HG03342 (cell line): Measurements from ENCODE around the gene RDH12.

Source experiments
- ATAC-seq: cut with Tn5 transposase; IDR thresholded peaks from one replicate; pipeline ENCODE4 v1.9.1; 2021; ENCODE audit warnings: mild to moderate bottlenecking, moderate library complexity; ENCODE audit not compliant: unreplicated experiment

Gene RDH12

DNA sequence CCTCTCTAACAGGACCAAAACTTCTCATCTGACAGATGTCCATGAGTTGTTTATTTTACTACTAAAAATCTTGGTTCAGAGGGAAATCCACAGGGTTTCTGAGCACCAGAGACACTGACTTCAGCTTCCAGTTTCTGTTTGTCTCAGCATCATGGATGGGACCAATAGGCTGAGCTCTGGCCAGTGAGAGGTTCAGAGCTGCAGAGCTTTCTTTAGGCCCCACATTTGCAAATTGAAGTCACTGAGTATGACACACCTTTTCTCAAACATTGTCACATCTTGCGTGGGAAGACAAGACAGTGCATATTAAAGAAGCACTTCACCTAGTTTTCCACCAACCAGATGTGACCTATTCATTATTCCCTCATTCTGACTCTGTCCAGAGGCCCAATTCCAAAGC is 45.2 kb downstream of the RDH12 start:
- ATAC-seq, result peak; percentile 71

DNA sequence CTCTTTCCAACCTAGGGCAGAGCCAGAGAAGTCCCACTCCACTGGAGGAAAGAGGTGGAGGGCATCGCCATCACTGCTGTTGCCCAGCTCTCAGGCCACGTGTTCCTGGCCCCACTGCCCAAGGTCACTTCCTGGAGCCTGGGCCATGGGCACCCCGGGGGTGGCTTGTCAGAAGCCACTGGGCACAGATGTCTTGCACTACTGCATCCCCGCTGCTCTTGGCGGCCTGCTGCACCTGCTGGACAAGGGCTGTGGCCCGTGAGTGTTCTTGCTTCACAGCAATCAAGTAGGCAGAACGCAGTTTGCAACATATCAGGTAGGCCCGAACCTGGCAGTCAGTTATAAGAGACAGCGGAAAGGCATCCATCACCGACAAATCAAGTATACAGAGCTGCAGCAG is 46.6 kb downstream of the RDH12 start:
- no peak for ATAC-seq

DNA sequence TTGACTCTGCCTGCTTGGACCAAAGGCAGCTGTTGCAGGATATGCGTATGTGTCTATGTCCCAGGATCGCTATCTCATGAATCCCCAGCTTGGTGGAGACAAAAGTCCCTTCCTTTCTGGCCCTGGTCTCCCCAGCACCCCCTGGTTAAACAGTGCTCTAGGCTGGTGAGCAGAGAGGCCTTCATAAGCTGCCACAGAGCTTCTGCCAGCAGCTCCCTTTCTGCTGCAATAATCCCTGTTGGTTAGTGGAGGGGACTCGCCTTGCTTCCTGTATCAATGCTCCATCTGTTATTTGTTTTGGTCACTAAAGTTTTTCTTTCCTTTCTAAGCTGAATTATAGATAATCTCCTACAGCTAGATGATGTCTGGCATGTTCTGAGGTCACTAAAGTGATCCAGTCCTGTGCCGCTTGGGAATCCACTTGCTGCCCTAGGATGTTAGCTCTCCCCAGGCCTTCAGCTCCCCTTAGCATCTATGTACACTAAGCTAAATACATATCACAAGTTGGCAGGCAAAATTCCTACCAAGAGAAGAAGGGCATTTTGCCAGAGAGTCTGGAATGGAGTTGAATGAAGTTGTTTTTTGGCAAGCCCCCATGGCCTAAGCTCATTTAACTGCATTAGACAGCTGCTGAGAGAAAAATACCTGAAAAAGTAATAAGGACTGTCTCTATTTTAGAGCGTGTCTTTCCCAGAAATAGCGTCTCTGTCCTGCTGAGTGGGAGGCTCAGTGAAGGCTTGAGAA is 47.8 kb downstream of the RDH12 start:
- ATAC-seq, result no peak

DNA sequence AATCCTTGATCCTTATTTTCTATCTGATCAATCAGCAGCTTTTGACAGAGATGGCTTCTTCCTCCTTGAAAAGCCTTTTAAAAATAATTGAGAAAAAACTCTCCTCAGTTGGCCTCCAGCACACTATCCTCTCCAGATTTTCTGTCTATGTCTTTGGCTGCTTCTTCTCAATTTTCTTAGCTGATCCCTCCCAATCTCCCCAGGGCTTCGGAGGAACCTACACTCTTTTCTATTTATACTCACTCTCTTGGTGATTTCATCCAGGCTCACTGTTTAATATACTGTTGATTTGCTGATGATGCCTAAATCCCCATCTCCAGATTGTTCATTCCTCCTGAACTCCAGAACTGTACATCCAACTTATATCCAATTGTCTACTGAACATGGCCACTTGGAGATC is 54.8 kb downstream of the RDH12 start:
- no peak for ATAC-seq

DNA sequence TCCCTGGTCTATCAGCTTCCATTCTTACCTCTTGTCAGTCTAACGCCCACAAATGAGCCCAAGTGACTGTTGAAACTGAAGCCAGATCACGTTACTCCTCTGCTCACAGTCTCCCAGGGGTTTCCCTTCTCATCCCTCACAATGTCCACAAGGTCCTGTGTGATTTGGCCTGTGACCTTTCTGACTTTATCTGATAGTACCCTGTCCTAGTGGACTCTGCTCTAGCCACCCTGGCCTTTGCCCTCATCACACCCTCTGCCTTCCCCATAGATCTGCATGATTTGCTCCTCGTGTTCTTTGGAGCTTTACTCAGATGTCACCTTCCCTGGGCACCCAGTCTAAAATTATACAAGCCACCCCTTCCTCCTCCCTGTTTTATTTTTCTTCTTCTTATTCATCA is 55.5 kb downstream of the RDH12 start:
- no peak for ATAC-seq

DNA sequence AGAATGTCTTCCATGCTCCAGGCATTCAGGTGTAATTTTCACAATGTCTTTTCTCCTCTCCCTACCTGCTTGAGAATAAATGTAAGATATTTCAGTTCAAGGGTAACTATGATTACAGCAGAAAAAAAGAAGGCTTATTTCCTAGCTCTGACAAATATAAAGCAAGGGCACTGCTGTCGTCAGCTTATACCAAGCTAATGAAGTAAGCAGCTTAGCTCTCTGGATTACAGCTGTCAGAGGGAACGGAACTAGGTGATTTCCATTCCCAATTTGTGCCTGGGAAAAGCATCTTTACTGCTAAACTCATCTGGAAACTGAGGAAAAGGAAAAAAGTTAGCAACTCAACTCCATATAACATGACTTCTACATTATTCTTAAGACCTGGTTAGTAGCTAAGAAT is 58.2 kb downstream of the RDH12 start:
- no peak for ATAC-seq

DNA sequence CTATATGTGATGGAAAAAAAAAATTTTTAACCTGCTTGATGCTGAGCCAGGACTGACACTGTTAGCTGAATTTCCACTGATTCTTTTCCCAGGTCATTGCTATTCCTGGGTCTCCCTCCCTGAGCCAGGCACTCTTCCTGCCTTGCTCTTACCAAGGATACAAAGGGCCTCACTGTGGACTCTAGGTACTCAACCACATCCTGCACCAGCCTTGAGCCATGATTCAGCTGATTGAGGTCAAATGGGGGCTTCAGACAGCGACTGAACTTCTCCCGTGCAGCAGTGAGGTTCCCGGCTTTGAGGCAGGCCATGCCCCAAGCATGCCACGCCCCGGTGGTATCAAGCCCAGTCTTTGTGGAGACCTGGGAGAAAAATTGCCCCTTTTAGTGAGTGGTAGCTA is 60.4 kb downstream of the RDH12 start:
- ATAC-seq, result no peak

DNA sequence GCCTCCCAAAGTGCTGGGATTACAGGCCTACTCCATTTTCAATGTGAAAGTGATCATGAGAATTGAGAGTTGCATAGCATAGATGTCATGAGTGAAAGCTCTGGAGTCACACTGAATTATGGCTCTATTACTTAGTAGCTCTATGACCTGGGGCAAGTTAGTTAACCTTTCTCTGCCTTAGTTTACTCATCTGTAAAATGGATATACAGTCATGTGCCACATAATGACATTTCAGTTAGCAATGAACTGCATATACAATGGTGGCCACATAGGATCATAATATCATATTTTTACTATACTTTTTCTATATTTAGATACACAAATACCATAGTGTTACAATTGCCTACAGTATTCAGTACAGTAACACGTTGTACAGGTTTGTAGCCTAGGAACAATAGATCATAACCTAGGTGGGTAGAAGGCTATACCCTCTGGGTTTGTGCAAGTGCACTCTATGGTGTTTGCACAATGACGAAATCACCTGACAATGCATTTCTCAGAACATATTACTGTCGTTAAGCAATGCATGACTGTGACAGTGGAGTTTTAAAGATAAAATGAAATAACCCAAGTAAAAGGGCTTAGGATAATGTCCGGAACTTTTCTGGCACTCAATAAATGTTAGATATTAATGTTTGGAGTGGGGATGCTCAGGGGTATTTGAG is 61.6 kb downstream of the RDH12 start:
- no peak for ATAC-seq

DNA sequence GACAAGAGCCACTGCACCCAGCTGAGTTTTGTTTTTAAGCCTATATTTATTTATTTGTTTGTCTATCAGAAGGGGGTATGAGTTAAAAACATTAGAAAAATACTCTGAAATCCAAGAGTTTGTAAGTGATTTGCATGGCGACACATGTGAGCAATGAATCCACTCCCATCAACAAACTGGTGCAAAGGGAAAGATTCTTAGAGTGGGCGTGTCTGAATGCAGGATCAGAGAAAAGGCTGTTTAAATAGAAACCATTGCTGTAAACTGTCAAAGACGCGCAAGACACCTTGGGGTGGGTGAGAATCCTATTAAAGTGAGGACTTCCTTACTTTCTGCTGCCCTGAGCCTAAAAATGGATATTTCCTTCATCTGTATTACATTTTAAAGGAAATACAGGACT is 62.8 kb downstream of the RDH12 start:
- ATAC-seq, result no peak

DNA sequence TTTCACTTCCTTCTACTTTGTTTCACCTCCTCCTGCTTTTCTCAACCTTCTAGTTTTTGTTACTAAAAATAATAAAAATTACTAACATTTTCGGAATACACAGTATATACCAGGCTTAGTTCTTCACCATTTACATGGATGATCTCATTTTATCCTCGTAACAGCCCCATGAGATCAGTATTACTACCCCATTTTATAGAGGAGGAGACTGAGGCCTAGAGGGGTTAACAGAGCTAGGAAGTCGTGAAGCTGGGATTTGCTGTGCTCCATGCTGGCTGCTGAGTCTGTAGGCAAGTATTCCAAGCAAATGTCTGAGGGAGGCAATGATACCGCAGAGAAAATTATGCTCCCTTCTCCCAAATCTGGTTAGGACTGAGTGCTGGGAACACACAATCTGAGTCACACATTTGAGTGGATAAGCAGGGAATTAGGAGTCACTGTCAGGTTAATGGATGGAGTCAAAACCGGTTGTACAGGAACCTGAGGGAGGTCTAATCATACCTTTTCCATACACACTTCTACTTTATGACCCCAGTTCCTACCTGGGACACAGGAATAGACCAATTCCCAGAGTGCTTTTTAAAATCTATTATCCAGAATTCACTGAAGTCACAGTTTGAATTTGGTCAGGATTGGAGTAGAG is 63.6 kb downstream of the RDH12 start:
- no peak for ATAC-seq

DNA sequence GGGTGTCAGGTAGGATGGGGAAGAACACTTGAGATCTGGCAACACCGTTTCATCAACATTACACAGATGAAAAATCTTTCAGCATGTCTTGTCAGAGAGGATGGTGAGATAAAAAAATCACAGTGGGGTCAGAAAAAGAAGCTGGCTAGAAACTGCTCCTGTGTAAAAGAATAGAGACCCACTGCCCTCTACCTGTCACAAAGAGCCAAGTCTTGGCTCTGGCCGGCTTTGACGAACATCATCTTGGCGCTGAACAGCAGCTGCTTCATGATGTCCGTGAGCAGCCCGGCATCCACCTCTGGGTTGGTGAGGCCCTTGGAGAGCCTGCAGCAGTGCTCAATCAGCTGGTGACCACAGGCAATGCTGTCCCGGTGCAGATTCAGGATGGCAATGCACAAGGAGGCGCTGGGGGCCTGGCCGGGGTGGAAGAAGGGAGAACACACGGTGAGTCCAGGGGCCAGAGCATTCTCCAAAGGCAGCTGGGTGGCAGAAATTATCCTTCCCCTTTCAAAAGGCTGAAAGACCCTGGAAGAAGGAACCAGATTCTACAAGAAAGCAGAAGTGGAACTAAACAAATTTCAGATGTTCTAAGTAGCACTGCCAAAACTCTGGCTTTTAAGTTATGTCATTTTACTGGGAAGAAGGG is 64.5 kb downstream of the RDH12 start:
- no peak for ATAC-seq

DNA sequence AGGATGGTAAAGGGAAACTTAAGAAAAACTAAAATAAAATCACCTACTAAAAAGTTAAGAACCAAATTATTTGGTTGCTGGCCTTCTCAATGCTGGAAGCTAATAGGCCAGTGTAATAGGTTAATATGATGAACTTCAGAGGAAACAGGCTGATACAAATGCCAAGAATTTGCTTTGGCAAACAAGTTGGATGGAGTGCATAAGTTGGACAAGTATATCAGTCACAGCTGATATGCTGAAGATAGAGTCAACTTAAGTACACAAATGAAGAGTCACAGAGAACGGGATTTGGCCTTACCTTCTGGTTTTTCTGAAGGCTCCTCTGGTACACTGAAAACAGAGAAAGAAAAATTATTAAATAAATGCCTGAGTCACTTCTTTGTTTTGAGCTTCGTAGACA is 66.5 kb downstream of the RDH12 start:
- ATAC-seq, result no peak

DNA sequence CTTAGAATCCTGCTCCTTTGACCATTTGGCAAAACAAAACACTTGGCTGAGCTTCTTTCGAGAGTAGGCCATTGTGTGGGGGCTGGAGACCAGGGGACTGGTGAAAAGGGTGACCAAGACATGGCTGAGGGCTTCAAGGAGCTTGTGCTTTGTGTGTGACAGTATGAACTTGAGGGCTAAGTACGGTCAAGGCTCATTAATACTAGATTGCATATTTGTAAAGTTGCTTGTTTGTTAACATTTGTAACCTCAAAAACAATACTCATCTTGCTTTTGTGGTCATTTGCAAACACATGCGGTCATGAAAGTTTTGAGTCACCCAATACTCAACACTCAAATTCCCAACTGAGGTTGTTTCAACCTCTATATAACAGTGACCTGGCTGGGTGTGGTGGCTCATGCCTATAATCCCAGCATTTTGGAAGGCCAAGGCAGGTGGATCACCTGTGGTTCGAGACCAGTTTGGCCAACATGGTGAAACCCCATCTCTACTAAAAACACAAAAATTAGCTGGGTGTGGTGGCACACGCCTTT is 72.2 kb downstream of the RDH12 start:
- ATAC-seq, result no peak

DNA sequence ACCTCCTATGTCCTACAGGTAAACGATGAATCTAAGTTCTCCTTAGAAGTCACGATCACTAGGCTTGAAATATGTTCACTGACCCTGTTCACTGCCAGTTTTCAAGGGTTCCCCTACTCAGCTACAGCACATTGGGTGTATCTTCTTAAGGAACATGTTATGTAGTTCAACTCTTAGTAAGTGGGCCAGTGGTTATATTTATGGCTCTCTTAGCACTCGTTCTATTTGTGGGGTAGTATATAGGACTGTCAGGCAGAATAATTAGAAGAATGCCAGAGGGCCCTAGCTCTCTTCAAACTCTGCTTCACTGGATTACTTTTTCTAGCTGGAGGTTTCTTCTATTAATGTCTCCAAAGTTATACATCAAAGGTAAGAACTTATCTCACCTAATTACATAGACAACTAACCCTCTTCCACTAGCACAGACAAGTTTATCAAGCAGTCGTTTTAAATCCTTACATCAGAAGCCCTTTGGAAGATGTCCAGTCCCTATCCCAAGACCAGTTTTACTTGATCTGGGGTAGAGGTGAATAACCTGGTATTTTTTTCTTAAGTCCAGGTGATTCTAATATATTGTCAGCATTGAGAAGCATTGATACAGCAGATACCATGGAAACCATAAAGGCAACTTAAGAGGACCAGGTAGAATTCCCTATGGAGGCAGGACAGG is 75.1 kb downstream of the RDH12 start:
- ATAC-seq, result no peak

DNA sequence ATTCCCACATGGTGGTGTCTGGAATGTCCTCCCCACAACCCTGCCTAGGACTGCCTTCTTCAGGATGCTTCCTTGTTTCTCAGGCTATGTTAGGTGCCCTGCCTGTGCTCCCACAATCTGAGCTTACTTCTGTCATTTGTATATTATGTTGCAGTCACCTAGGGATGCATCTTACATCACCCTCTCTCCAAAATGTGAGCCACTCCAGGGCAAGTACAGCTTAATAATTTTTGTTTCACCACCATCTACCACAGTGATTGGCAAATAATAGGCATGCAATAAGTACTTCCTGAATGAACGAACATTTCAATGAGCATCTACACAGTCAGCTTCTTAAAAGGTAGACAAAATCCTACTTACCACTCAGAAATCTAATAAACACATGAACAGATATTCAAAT is 77.1 kb downstream of the RDH12 start:
- no peak for ATAC-seq

DNA sequence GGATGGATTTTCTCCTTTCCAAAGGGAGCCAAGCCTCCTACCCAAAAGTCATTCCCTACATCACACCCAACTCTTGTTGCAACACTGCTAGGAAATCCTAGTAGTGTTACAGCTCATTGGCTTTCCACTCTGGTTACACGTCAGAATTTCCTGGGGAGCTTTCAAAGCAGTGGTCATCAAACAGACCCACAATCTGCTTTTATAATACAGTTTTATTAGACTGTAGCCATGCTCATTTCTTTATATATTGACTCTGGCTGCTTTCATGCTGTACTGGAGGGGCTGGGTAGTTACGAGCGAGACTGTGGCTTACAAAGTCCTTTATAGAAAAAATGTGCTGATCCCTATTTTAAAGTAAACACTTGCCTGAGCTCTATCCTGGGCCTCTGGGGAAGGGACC is 80.4 kb downstream of the RDH12 start:
- no peak for ATAC-seq
